ENCODE measurements around the gene USB1. TPM values are rescaled to one million over a fixed set of nuclear protein-coding genes. Genes with fewer than 3 reads are reported as not detected.

The USB1 gene
- total RNA-seq, 4 donors from 2014 or later = 31.5 to 51.1 (median 33.3) TPM

DNA sequence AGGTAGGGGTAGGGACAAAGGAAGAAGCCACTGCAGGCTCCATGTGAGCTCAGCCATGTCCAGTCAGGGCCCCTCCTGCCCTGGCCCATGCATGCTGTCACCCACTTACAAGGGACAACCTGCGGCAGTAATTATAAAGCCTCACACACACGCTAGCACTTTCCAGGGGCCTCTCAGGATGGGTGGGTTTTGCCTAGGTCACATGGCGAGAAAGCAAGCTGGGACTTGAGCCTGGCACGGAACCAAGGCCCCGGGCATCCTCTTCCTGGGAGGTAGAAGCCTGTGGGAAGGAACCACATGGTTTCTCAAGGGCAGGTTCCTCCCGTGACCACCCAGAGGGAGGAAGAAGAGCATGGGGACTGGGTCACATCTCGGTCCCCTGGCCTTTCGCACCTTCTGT, 7.8 kb upstream of the USB1 start:
- intact Hi-C loops (cut with DNase I) = no loop called here

DNA sequence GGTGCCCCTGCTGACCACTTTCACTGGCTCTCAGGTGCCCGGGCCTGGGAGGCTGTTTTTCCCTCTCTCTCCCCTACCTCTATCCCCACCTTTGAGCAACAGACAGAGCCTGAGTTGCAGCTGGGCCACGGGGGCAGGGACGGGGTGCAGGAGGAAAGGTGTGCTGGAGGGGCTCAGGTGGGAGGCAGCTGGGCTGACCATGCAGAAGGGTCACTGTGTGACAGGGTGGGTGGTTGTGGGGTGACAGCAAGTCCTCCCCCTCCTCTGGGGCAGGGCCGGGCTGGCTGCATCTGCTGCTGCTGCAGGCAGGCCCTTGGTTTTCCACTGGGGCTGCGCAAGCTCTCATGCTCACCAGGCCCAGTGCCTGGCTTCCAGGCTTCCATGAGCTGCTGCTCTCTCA, 7.3 kb upstream of the USB1 start:
- WGBS = 100% methylated on average over 2 of the region's 5 CpGs
- Histone ChIP-seq H3K27ac (replicated peaks in 1 of 4) (no peak overlapping the region), H3K4me3 (no peak overlapping the region), H3K4me1 (peaks cover 16 to 29% (median 18%) of the 10 kb centered on the region in 4 donors), H3K27me3 (no peaks in the 10 kb centered on the region), H3K36me3 (peaks cover 30 to 61% (median 52%) of the 10 kb centered on the region in 4 donors), H3K9me3 (no peaks in the 10 kb centered on the region)
- DNase-seq (ENCODE audit: extremely low spot score) = no peak
- TF ChIP-seq POLR2A (IDR thresholded peaks at IDR 0.05; ENCODE audit: low read depth) = no peak
- TF ChIP-seq POLR2AphosphoS5 (IDR thresholded peaks at IDR 0.05) = no peak
- TF ChIP-seq CTCF (IDR thresholded peaks at IDR 0.05) = no peak
- TF ChIP-seq EP300 (IDR thresholded peaks at IDR 0.05) = no peak
- intact Hi-C loops (cut with DNase I) = no loop called here

More for the DNA sequence above, 7.8 kb upstream of the USB1 start:
- no peaks in the 10 kb centered on the region for H3K27me3 ChIP-seq
- no peaks in the 10 kb centered on the region for H3K9me3 ChIP-seq
- TF ChIP-seq EP300 (IDR thresholded peaks at IDR 0.05) (no peak), POLR2A (IDR thresholded peaks at IDR 0.05; ENCODE audit: low read depth) (no peak), POLR2AphosphoS5 (IDR thresholded peaks at IDR 0.05) (no peak), CTCF (IDR thresholded peaks at IDR 0.05) (no peak)
- 83% methylated on average over 8 of the region's 8 CpGs for WGBS
- peaks cover 12 to 25% (median 14%) of the 10 kb centered on the region in 4 donors for H3K4me1 ChIP-seq
- no peak for DNase-seq (ENCODE audit: extremely low spot score)
- no peak overlapping the region for H3K27ac ChIP-seq (replicated peaks in 1 of 4)
- H3K4me3 ChIP-seq = no peak overlapping the region
- H3K36me3 ChIP-seq = peaks cover 30 to 61% (median 52%) of the 10 kb centered on the region in 4 donors

DNA sequence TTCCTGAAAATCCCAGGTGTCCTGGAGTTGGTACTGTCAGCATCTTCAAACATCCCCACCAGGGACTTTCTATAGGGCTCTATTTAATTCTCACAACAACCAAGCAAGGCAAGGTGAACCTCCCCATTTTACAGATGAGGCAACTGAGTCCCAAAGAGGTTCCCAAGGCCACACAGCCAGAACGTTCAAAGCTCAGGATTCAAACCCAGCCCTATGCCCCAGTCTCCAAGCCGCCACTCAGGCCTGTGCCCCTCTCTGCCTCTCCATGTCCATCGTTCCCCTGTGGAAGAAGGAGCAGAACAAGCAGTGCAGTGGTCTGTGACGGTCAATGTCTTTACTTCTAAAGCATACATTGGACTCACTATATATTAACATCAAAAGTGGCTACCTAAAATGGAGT, 6.8 kb upstream of the USB1 start:
- intact Hi-C loops (cut with DNase I) = no loop called here
- peaks cover 21 to 34% (median 23%) of the 10 kb centered on the region in 4 donors for H3K4me1 ChIP-seq
- H3K4me3 ChIP-seq = no peak overlapping the region
- H3K27ac ChIP-seq (replicated peaks in 1 of 4) = no peak overlapping the region
- H3K36me3 ChIP-seq = peaks cover 30 to 61% (median 52%) of the 10 kb centered on the region in 4 donors
- no peaks in the 10 kb centered on the region for H3K9me3 ChIP-seq
- no peak for DNase-seq (ENCODE audit: extremely low spot score)
- H3K27me3 ChIP-seq = no peaks in the 10 kb centered on the region
- WGBS = 91% methylated on average over 4 of the region's 4 CpGs
- no peak for TF ChIP-seq POLR2AphosphoS5 (IDR thresholded peaks at IDR 0.05)
- TF ChIP-seq EP300 (IDR thresholded peaks at IDR 0.05) = no peak
- TF ChIP-seq POLR2A (IDR thresholded peaks at IDR 0.05; ENCODE audit: low read depth) = no peak
- TF ChIP-seq CTCF (IDR thresholded peaks at IDR 0.05) = no peak

DNA sequence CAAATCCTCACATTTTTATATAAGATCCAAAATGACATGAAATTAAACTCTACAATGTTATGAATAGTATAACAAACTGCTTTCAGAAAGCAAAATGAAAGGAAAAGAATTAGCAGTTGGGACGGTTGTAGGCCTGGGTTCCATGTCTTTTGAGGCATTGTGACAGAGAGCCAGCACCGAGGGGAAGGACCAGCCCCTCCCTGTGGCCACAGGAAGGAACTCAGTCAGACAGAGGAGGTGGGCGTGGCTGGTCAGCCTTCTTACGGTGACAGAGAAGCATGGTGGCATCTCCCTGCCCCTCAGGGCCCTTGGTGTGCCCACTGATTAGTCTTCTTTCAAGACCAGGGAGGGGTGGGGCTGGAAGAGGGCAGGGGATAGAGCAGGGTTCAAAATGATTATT, 6.4 kb upstream of the USB1 start:
- Histone ChIP-seq H3K27me3 (no peaks in the 10 kb centered on the region), H3K4me3 (no peak overlapping the region), H3K36me3 (peaks cover 30 to 61% (median 52%) of the 10 kb centered on the region in 4 donors), H3K9me3 (no peaks in the 10 kb centered on the region), H3K4me1 (peaks cover 25 to 38% (median 27%) of the 10 kb centered on the region in 4 donors), H3K27ac (replicated peaks in 1 of 4) (no peak overlapping the region)
- TF ChIP-seq EP300 (IDR thresholded peaks at IDR 0.05) (no peak), CTCF (IDR thresholded peaks at IDR 0.05) (peak in 1 of 3 experiments; percentile 26)
- 29% methylated on average over 4 of the region's 4 CpGs for WGBS
- intact Hi-C loops (cut with DNase I) = no loop called here
- no peak for DNase-seq (ENCODE audit: extremely low spot score)
